ENCODE results near the gene APLP2. TPM values are rescaled to one million over a fixed set of nuclear protein-coding genes. Genes with fewer than 3 reads are reported as not detected.

The APLP2 gene
- total and polyA plus RNA-seq, 9 of the 15 experiments (the other 6 are each of a cell fraction or from before 2014, with no cell fraction given) = 17.4 to 164 (median 118) TPM

- H3K4me1 ChIP-seq (replicated peaks in 1 of 2; ENCODE audit: control insufficient read depth in 2 of 2, insufficient read depth in 2 of 2, low read length in 2 of 2) = peaks cover 3 to 25% of the 10 kb centered on the region in 2 experiments; a peak in 4 of 5 replicates
- in situ Hi-C loops (cut with MboI) (no loop called here), intact Hi-C loops (cut with micrococcal nuclease) (loop anchor here (2.0 kb wide), 1 partner anchor 18 kb away; no protein-coding TSS in a partner anchor)
- ChIA-PET POLR2A (no interaction called here), CTCF (ENCODE audit: low intra/inter-chr PET ratio) (no interaction called here)
- BruUV-seq (replicated peaks) = no TSS peak
- H4K20me1 ChIP-seq (replicated peaks; ENCODE audit: control insufficient read depth, insufficient read depth, low read length) = peaks cover 7% of the 10 kb centered on the region
- H2AFZ ChIP-seq (ENCODE audit: low read depth, low read length) = no peak overlapping the region
- no peaks in the 10 kb centered on the region for H3K9me1 ChIP-seq (ENCODE audit: control insufficient read depth, insufficient read depth, low read length)
- H3K36me3 ChIP-seq (ENCODE audit: control insufficient read depth, insufficient read depth, low read length) = peaks cover 7% of the 10 kb centered on the region
- peak overlapping the region; percentile 38 to 64; a peak in 2 of 4 replicates for H3K9ac ChIP-seq (ENCODE audit: insufficient read depth in 1 of 2, low read depth in 2 of 2, low read length in 2 of 2)
- FAIRE-seq (no peak), DNase-seq (ENCODE audit: extremely low read depth in 1 of 4, low spot score in 3 of 4) (no peak), ATAC-seq (peak; percentile 20)
- H3K9me3 ChIP-seq (replicated peaks; ENCODE audit: control insufficient read depth, insufficient read depth, low read depth, low read length) = no peaks in the 10 kb centered on the region
- WGBS (ENCODE audit: insufficient coverage, low coverage, missing lambda C conversion rate) = 11% methylated on average over 4 of the region's 4 CpGs
- no peaks in the 10 kb centered on the region for H3K27me3 ChIP-seq (ENCODE audit: control insufficient read depth in 2 of 2, insufficient read depth in 2 of 2, low read length in 2 of 2)
- H3K4me2 ChIP-seq (ENCODE audit: insufficient read depth, low read length) = peak overlapping the region; percentile 57
- H3K79me2 ChIP-seq (ENCODE audit: control insufficient read depth, insufficient read depth, low read length) = peaks cover 98% of the 10 kb centered on the region
- peak overlapping the region; percentile 67 for H3K27ac ChIP-seq (ENCODE audit: extremely low read depth, low read depth, low read length)
- no peak overlapping the region for H3K4me3 ChIP-seq
- no peak for TF ChIP-seq ZBTB9 (CRISPR knock-in tag; IDR thresholded peaks at IDR 0.05)
- no peak for TF ChIP-seq NELFE (IDR thresholded peaks at IDR 0.05; ENCODE audit: insufficient read depth, insufficient read length)
- peak; percentile 51; the same call in 1 of the 2 replicates for TF ChIP-seq CTBP1 (IDR thresholded peaks at IDR 0.05; ENCODE audit: borderline replicate concordance)
- TF ChIP-seq ARHGAP35 (IDR thresholded peaks at IDR 0.05; ENCODE audit: partially characterized antibody) = peak; percentile 10
- TF ChIP-seq KAT8 (IDR thresholded peaks at IDR 0.05; ENCODE audit: low read depth) = no peak
- no peak for TF ChIP-seq STAG1 (CRISPR knock-in tag; IDR thresholded peaks at IDR 0.05; ENCODE audit: borderline replicate concordance)
- no peak for TF ChIP-seq HSF4 (CRISPR knock-in tag; IDR thresholded peaks at IDR 0.05; ENCODE audit: borderline replicate concordance)
- no peak for TF ChIP-seq CBFA2T3 (IDR thresholded peaks at IDR 0.05)
- TF ChIP-seq, protein P1, sequence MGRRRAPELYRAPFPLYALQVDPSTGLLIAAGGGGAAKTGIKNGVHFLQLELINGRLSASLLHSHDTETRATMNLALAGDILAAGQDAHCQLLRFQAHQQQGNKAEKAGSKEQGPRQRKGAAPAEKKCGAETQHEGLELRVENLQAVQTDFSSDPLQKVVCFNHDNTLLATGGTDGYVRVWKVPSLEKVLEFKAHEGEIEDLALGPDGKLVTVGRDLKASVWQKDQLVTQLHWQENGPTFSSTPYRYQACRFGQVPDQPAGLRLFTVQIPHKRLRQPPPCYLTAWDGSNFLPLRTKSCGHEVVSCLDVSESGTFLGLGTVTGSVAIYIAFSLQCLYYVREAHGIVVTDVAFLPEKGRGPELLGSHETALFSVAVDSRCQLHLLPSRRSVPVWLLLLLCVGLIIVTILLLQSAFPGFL (CRISPR knock-in tag; IDR thresholded peaks at IDR 0.05) = no peak
- no peak for TF ChIP-seq DDX20 (tag; IDR thresholded peaks at IDR 0.05; ENCODE audit: low read depth)
- no peak for TF ChIP-seq BRCA1 (IDR thresholded peaks at IDR 0.05)
- no peak for TF ChIP-seq BRCA1 (CRISPR knock-in tag; IDR thresholded peaks at IDR 0.05)
- no peak for TF ChIP-seq THAP12 (CRISPR knock-in tag; IDR thresholded peaks at IDR 0.05)
- 0 out of 2 replicates have a peak, but pooled peaks have one; percentile 28 for TF ChIP-seq MYC (IDR thresholded peaks at IDR 0.05; ENCODE audit: low read depth, low read length)
- 0 out of 2 replicates have a peak, but pooled peaks have one; percentile 34 for TF ChIP-seq MYC (CRISPR knock-in tag; IDR thresholded peaks at IDR 0.05; ENCODE audit: borderline replicate concordance, low read depth)
- TF ChIP-seq SMAD1 (IDR thresholded peaks at IDR 0.05; ENCODE audit: low read depth, low read length, partially characterized antibody) = no peak
- no peak for TF ChIP-seq FOXK1 (CRISPR knock-in tag; IDR thresholded peaks at IDR 0.05; ENCODE audit: borderline replicate concordance)
- no peak for TF ChIP-seq ZNF77 (CRISPR knock-in tag; IDR thresholded peaks at IDR 0.05)
- TF ChIP-seq FOXJ3 (CRISPR knock-in tag; IDR thresholded peaks at IDR 0.05) = no peak
- TF ChIP-seq ATF1 (CRISPR knock-in tag; IDR thresholded peaks at IDR 0.05) = no peak
- no peak for TF ChIP-seq ATF1 (tag; IDR thresholded peaks at IDR 0.05)
Observed at GRCh38 chr11:130076778-130077481, 7.2 kb downstream of the APLP2 start.
